T follicular helper cell (primary cell): ENCODE measurements around the gene ZC3H8.
"Not testable (repeated sequence)": the region's sequence is repeated elsewhere in the genome, so short reads cannot be mapped to it uniquely, and the experiment has no call there.

Source experiments
- DNase-seq: peaks from one replicate; pipeline ENCODE4 v3.0.0-alpha.2; 2020; ENCODE audit warnings: low read depth
- total RNA-seq, 2 experiments: gene quantifications; one replicate each; lab custom pipeline; 2026; lab: John Stamatoyannopoulos, UW

ZC3H8 gene
- 35.0 to 57.5 reads per million in 2 experiments for total RNA-seq

DNA sequence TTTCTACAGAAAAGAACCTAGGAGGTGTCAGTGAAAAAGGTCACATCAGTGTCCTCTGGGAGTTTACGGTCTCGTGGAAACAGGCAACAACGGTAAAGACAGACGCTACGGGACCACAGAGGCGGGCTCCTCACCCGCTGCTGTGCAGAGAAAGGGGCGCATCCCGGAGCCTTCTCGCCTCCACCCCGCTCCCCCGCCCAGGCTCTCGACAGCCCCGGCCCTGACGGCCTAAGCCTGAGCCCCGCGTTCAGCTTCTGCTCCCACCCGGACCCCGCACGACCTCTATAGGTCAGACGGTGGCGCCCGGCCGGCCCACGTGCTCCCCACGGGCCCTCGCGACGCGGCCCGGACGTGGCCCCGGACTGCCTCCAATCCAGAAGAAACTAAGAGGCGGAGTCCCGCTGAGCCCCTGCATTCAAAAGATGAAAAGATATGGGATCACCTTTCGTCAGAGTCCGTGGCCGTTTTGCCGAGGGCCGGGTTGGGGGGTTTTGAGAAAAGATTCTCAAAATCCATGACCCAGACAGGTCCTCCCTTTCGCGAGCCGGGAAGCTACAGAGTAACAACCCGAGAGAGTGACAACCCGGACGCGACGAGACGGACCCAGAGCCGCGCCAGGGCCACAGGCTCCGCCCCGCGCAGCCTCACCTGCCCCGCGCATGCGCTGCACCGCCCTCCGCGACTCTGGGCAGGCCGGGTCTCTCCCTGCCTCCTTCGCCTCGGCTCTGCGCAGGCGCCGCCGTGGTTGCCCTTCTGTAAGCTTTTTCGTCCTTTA, at the start of gene ZC3H8:
Gene ZC3H8 (minus strand): TSS at position 577 of the 775 bp plus-strand sequence. CDS start 61 bp downstream, at position 516.
- DNase-seq: peak; percentile 92

DNA sequence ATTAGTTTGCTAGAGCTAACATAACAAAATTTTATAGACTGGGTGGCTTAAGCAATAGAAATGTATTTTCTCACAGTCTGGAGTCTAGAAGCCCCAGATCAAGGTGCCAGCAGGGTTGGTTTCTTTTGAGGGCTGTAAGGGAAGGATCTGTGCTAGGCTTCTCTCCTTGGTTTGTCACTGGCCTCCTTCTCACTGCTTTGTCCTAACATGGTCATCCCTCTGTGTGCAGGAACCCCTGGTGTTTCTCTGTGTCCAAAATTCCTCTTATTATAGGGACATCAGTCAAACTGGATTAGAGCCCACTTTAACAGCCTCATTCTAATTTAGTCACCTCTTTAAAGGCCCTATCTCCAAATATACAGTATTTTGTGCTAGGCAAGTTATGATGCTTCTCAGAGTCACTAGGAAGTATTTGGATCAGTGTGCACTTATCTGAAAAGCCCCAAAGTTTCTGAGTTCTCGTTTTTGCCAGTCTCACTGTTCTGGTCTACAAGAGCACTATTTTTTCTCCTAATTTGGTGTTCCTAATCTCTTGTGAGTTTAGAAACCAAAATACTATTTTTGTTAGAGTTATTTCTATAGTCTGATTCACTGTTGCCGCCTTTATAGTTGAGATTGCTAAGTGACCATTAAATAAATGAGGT, 49.6 kb upstream of the ZC3H8 start:
- DNase-seq: no peak

DNA sequence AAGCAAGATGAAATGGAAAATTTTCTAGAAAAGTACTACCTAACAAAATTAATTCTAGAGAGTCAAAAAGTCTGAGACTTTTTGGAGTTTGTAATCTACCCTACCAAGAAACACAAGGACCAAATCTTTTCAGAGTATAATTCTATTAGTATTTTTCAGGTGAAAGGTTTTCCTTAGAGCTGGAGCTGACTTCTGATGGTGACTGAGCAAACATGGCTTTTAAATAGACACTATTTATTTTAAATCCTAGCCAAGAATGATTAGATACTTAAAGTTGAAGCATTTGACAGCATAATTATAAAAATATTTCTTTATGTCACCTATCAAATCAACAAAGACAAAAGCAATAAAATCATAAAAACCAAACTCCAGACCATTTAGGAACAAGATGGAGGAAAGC, 47.1 kb upstream of the ZC3H8 start:
- DNase-seq: no peak

DNA sequence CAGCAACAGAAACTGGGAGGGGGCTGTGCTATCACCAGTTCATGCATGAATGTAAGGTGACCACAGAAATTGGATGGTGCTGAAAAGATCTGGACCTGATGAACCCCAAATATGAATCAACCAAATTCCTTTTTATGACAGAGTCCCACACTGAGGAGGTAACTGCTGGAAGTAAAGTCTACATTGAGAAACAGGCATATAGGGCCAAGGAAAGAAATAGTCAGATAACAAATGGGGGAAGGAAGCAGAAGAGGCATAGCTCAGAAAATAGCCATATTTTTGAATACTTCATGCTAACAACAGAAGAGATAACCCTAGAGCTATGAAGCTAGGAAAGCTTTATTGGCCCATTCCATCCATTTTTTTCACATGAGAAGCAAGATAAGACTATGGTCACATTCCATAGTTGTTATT, 46.3 kb upstream of the ZC3H8 start:
- no peak for DNase-seq

GRCh38 chr2:112296407-112296806, 41.6 kb upstream of the ZC3H8 start:
- DNase-seq: no peak

- no peak for DNase-seq
These were observed 40.7 kb upstream of the ZC3H8 start for GRCh38 chr2:112295407-112296078.

GRCh38 chr2:112293636-112294401, 39.0 kb upstream of the ZC3H8 start:
- no peak for DNase-seq

- DNase-seq: no peak
These were observed 35.8 kb upstream of the ZC3H8 start for GRCh38 chr2:112290648-112291047.

DNA sequence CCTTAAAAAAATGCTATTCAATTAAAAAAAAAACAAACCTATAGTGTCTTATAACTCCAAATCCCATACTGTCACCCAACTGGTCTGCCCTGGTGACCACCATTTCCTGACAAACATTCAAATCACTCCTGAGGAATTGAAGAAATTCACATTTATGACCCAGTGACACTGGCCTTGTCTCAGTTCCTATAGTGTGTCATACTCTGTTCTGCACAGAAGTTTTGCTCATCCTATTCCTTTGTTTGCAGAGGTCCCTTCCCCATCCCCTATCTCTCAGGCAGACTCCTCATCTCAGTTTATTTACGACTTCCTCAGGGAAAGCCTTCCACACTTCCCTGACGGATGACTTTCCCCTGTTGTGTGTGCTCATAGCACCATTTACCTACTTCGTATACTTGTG, 35.2 kb upstream of the ZC3H8 start:
- no peak for DNase-seq

DNA sequence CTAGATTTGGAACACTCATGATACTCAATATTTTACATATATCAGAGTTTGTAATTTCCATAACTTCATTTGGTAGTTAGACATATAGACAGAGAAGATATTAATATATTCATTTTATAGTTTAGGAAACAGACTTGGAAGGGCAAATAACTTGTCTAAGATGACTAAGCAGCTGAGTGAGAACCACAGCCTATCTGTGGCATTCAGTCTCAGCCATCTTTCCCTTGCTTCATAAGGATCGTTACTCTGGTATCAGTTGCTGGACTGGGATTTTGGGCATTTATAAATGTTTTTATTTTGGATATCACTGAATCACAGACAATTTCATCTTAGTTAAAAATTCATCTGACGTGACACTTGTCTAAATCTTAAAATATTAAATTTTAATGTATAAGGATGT, 28.7 kb upstream of the ZC3H8 start:
- DNase-seq: not testable (repeated sequence)

DNA sequence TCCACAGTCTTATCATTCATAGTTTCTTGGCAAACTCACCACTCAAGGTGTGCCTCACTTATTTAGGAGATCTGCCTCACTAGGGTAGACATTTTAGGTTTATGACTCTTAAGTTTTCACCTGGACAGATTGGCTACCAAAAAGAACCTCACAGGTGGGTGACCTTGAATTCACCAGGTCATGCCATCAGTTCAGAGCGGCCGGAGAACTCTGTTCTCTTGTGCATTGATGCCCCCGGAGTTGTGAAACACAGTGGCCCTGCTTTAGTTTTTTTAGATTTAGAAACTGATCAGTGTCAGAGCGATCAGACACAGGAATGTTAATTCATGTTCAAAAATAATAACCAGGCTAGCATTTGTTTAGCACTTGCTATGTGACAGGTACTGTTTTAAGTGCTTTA, 27.2 kb upstream of the ZC3H8 start:
- not testable (repeated sequence) for DNase-seq

GRCh38 chr2:112277596-112278220, 22.9 kb upstream of the ZC3H8 start:
- DNase-seq: no peak

- no peak for DNase-seq
These were observed 22.1 kb upstream of the ZC3H8 start for GRCh38 chr2:112276954-112277353.

DNA sequence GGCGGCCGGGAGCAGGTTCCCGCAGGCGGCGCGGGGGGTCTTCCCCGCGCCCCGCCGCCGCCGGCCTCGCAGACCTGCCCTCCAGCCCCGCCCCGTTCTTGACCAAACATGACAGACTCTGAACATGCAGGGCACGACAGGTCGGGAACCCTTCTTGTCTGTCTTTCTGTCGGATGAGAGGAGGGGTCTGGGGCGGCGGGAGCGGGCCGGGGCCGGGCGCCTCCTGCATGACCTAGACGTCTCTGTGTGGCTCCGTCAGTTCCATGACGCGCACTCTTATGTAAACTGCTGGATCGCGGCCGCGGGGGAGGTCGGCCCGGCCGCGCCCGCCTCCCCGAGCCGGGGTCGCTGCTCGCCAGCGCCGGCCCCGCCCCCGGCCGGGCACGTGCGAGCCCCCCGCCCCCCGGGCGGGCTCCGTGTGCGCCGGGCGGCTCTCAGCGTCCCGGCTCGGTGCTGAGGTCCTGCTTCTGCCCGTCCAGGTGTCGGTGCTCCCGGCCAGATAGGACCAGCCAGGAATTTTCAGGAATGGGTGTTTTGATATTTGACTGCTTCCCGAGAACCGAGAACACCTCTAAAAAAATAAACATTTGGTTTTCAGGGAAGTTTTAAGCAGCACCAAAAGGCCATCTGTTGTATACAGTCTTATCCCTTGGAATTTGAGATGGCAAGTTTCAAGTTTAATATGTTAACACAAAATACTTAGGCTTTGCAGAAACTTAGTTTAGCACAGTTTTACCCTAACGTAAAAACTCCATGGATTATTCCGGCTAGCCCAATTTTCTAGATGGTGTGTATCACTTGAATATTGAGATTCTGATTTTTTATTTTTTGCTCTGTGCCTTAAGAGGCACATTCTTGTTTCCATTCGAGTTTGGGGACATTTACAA, 21.3 kb upstream of the ZC3H8 start:
- DNase-seq: peak; percentile 69

- DNase-seq: peak; percentile 99
These were observed 20.6 kb upstream of the ZC3H8 start, which contains the start of gene ZC3H6 for GRCh38 chr2:112275311-112275886. ZC3H6 (plus strand) TSS chr2:112275597; CDS start chr2:112275995, 398 bp downstream.

- DNase-seq: no peak
These were observed 18.5 kb upstream of the ZC3H8 start for GRCh38 chr2:112273349-112273748.

DNA sequence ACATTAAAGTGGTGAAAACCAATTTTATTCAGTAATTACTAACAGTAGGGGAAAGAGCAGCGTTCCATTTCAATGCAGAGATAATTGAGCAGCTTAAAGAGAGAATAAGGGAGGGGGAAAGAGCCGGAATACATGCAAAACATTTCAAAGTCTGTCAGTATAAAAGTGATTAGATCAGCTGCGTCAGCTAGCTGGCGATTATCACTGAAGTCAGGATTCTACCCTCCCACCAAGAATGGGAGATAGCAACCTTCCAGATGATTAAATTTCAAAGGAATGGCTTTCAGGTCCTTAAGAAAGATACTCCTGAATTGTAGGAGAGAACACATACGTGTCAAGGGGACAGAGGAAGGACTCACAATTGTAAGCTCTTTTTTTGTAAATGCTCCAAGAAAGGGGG, 17.8 kb upstream of the ZC3H8 start:
- no peak for DNase-seq

- DNase-seq: no peak
These were observed 13.7 kb upstream of the ZC3H8 start for GRCh38 chr2:112268547-112268946.

DNA sequence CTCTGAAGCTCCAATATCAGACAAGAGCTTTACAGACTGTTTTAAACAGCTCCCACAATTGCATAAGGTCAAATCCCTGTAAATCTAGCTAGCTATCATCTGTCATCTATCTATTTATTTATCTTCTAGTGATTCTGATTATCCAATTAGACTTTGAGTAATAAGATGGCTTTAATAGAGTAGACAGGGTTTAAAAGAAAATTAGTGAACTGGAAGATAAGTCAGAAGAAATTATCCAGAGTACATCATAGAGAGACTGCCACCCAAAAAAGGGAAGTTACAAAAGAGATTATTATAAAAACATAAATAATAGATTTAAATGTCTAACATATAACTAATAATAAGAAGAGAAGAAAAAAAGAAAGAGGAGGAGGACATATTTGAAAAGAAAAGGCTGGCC, 8.0 kb upstream of the ZC3H8 start:
- no peak for DNase-seq

GRCh38 chr2:112260295-112260625, 5.4 kb upstream of the ZC3H8 start:
- no peak for DNase-seq
